NCI-H2107 (cell line): ENCODE results near the gene ORC4.

ENCODE experiments used
- DNase-seq: peaks from one replicate; lab custom pipeline; 2025; lab: John Stamatoyannopoulos, UW

ORC4 gene

DNA sequence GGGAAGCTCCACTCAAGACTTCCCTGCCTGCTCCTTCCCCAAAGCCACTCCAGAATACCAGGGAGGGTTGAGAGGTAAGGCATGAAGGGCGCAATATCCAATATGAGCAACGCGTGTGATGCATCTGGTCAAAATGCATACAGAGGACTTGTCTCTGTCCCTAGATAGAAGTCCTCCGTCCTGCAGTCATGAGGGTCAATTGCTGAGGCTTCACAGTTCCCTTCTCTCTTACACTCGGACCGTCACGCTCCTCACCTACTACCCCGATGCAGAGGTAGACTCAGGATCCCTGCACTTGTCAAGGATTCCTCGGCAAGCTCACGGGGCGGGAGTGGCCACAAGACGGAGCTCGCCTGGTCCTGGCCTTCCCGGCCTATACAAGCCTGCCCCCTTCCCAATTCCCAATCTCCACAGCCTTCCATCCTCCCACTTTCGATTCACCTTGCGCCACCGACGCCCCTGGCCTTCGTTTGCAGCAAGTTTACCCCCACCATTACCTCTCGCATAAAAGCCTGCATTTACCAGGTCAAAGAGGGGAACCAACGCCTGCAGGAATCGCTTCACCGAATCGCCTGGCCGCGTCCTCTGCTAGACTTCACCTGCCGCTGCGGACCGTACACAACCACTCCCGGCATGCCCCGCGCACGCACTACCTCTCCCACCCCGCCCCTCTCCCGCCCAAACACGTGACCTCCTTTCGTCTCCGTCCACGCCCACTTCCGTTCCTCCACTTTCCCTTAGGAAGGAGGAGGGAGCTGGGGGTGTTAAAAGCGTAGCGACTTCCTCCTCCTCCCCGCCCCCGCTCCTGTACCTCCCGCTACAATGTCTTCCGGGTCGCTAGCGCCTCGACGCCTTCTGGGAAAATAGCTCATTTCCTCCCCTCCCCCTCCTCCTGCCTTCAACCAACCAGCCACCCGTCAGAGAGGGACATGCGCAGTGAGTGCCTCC lies at the start of gene ORC4:
ORC4 (minus strand) TSS at position 627 of the 948 bp plus-strand sequence. CDS start 44,779 bp downstream, outside the sequence.
- peak; percentile 86 for DNase-seq

DNA sequence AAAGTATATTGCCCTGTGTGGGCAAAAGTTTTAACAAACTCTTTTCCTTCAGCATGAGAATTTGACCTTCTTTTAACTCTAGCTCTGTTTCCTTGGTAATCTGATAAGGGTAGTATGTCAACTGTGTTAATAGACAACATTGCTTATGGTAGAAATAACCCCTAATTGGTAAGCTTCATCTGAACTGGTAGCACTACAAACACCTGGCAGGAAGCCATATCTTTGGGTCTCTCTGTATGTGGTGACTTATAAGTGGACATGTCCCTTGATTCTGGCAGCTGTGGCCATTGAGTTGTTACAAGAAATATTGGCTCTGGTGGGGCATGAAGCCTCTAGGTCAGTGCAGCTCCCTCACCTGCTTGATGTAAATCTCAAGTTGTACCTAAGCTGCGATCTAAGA lies 47.3 kb upstream of the ORC4 start:
- no peak for DNase-seq

DNA sequence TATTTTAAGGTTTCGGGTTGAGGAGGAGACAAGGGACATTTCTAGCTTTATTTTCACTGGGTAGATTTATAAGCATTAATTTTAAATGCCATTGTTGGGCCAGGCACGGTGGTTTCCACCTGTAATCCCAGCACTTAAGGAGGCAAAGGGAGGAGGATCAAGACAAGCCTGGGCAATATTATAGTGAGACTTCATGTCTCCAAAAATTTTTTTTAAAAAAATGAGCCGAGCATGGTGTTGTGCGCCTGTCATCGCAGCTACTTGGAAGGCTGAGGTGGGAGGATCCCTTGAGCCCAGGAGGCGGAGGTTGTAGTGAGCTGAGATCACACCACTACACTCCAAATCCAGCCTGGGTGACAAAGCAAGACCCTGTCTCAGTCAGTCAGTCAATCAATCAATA lies 45.4 kb upstream of the ORC4 start:
- no peak for DNase-seq

DNA sequence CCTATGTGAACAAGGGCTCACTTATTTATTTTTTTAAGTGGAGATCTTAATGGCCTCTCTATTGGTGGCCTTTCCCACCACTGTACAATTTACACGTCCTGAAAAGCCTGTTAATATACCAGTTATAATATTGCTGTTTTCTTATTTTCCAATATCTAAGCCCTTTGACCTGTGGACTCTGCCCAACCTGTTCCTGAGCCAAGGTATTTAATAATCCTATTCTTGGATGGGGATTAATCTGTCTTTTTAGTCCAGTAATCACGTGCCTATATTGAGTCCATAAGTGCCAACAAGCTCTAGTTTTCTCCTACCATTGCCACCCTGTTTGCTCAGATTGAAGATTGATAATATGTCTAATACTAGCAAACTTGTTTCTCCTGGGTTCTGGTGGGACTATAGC lies 43.1 kb upstream of the ORC4 start:
- no peak for DNase-seq

DNA sequence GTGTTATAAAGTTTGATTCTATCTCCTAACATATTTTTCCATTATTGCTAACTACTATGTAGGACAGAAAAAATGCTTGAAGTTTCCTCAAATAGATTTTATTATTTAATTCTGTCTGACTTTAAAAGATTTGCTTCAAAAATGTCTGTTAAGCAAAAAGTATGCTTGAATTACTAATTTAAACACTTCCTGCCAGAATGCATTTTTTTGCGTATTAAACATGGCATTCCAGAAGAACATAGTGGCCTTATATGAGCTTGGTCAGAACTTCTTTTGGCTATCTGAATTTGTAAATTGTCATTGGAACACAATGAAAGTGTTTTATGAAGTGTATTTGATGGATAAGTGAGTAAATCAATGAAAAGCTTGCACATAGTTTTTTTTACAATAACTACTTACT lies 38.1 kb upstream of the ORC4 start:
- DNase-seq = no peak

DNA sequence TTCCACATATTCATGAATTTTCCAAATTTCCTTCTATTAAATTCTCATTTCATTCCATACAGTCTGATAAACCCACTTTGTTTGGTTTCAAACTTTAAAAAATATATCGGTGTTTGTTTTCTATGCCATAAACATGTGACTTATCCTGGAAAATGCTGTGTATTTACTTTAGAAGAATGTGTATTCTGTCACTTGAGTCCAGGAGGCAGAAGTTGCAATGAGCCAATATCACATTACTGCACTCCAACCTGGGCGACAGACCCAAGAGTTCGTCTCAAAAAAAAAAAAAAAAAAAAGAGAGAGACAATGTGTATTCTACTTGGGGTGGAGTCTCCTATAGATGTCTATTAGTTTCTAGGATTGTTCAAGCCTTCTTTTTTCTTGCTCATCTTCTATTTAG lies 32.1 kb upstream of the ORC4 start:
- DNase-seq = no peak

DNA sequence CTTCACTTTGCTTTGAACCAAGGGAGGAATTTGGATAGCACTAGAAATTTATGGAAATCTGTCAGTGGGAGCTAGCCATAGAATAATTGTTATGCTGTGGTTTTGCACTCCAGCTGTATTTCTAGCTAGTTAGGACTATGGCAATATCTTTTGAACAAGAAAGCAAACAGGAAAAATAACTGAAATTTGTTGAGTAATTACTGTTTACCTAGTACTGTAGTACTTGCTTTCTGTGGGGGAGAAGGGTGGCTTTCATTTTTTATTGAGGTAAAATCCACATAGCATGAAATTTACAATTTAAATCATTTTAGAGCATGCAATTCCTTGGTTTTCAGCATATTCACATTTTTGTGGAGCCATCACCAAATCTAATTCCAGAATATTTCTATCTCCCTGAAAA lies 28.7 kb upstream of the ORC4 start:
- DNase-seq = no peak

DNA sequence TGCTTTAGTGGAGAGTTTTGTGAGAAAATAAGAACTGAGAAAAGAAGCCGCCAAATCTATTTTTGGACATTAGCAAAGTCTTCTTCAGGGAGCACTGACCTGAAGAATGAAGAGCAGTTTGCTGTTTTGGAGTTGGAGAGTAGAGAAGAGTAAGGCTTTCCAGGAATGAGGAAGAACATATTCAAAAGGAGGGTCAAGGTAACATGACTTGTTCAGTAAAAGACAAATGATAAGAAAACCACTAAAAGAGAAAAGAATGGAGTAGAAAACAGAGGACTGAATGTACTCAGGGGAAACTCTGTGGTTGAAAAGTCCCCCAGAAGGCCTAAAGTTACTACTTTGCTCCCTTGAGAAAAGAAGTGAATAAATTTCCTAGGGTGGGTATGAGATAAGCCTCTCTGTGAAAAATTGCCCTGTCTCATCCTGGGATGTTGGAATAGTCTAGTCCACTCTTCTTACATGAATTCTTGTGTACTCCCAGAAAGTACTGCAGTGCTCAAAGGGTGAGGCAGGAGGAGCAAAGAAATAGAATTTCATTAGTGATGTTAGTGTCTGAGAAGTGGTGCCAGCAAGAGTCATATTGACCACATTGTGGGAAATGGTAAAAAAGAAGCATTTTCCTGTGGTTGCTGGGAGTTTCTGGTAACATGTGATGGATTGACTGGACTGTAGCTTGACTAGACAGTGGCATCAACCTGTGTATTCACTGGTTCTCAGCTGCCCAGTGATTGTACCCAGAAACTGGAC lies 28.1 kb upstream of the ORC4 start:
- DNase-seq = no peak

DNA sequence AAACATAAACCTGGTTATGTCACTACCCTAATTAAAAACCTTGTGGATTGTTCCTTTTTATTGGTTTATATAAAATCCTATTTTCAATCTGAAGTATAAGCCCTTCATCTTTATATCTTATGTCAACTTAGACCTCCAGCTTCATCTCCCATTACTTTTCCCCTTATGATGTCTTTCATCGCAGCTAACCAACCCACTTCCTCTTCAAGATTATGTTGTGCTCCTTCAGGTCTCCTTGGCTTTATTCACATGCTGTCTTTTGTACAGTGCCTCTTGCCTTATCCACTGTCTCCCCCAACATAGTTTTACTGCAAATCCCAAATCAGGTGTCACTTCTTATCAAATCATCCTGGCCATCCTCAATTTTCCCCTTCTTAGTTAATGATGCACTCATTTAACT lies 26.3 kb upstream of the ORC4 start:
- no peak for DNase-seq

DNA sequence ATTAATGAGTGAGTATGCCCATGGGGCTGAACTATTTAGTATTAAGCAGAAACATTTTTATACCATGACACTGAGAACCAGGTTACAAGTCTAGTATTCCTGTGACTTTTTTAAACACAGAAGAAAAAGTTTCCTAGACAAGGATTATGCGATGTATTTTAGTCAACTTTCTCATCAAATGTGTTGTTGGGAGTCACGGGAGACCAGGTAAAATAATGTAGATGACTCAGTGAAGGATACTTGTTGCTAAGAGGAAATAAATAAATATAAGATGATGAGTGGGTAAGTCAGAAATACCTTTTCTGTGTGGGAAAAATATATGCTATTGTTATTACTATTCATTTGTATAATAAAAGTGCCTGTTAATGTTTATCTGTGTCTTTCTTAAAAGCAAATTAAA lies 23.8 kb upstream of the ORC4 start:
- DNase-seq = no peak

DNA sequence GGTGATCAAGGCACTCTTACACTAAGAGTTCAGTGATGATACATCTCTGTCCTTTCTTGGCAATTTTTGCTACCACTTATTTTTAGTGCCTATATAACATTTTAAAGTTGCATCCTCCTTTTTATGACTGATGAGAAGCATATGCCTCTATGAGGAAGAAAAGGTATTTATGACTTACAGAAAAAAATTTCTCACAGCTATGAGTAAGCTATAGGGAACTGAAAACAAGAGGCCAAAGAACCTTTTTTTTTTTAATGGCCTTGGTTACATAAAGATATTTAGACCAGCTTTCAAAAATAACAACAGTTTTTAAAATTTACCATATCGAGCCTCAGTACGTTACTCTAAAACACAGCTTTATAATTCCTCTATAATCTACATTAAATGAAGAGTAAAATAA lies 21.7 kb upstream of the ORC4 start:
- no peak for DNase-seq

DNA sequence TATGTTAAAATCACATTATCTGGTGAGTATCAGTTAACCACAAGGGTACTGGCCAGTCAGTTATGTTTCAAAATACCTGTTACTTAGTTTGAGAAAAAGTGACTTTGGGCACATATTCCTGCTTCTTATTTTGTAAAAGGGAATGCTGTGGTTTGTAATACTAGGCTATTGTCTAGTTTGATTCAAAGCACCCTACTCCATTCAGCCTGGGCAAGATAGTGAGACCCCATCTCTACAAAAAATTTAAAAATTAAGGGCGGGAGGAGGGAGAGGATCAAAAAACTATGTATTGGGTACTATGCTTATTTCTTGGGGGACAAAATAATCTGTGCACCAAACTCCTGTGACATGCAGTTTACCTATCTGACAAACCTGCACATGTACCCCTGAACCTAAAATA lies 19.2 kb upstream of the ORC4 start:
- no peak for DNase-seq

DNA sequence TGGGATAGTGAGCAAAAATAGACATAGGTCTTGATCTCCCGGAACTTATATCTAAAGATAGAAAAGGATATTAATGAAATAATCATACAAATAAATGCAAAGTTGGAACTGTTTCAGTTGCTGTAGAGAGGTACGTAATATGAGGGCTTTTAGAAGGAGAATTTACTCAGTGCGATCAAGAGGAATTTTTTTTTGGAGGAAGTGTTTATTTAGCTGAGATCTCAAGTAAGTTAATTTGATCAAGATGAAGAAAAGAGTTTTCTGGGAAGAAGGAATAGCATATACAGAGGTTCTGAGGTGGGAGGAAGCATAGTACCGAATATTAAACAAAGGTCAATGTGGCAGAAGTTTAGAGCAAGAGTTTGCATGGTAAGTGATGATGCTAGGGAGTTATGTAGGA lies 11.7 kb upstream of the ORC4 start:
- no peak for DNase-seq

DNA sequence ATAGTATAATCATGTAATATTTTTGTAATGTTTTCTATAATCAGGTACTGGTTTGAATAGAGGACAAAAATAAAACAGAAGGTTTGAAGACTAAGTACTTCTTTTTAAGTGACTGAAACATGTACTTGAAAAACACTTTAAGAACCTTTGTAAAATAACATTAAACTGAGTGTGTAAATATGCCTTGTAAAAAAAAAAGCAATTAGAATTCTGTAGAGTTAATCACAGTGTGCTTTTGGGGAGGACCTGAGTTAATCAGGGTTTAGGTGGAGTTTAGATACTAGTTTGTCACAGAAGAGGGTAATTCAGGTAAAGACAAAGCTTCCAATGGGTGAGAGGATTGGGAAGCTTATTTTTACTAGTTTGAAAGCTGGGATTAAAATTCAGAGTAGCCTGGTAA lies 10.6 kb upstream of the ORC4 start:
- no peak for DNase-seq

DNA sequence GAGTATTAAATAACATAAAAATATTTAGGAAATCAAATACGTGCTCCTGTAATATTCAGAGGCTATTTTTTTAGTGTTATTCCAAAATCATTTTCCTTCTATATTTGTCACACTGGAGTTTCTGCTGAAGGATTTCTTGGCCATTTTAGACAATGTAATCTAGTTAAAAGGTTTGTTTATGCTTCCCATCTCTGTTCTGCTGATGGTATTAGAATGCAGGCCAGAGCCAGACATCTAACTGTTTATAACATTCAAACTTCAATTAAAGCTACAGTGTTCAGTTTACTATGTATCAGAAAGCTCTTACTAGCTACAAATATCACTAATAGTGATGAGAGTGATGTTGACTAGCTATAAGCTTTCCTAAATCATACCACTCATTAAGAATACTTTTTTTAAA lies 8.2 kb upstream of the ORC4 start:
- no peak for DNase-seq

DNA sequence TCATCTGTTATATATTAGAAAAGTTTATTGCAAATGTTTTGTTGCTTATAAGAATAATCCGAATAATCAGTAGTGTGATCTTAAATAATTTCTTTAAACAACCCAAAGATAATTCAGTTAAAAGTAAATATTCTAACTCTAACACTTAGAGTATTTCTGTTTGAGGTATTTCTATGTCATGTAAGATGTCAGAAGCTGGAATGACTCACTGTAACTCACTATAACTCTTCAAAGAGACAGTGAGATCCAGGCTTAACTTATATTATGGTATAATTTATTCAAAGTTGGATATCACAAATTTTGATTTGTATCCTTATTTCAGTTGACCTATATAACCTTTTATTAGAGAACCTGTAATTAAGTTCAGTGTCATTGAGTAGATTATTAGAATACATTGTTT lies 7.3 kb upstream of the ORC4 start:
- DNase-seq = no peak

DNA sequence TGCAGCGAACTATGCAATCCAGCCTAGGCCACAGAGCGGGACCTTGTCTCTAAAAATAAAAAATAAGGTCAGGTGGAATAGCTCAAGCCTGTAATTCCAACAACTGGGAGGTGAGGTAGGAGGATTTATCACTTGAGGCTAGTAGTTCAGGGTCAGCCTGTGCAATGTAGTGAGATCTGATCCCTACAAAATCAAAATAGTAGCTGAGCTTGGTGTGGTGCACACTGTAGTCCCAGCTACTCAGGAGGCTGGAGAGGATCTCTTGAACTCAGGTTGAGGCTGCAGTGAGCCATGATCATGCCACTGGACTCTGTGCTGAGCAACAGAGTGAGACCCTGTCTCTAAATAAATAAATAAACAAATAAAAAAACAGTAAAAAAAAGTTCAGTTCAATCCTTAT lies 6.0 kb upstream of the ORC4 start:
- DNase-seq = no peak

DNA sequence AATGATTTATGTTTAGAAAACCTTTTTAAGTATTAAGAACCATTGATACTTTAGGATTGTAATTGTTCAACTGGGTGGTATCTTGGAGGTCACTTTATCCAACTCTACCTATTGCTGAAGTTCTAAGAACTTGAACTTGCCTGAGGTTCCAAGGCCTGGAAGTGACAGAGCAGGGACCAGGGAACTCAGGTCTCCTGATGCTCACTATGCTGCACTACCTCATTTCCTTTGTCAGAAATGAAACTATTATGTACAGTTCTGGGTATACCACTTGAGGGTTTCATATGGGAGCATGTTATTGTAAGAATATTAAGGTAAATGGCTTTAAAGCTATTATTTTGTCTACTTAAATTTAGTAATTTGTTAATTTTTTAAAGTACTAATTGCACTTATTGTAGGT lies 3.3 kb upstream of the ORC4 start:
- DNase-seq = no peak

DNA sequence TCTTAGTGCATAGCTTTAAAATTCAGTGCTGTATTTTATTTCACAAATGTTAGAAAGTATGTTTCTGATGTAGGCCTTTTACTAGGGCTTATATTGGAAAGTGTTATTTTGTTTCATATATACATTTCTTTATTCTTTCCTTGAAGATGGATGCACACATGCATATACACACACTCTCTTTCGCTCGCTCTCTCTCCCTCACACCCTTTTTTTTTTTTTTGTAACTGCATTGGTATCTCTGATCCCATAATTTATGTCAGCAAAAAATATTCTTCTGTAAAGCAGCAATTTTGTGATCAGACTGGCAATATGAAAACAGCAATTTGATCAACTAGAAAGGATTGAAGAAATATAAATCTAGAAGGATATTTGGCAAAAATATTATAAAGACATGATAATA lies 2.3 kb upstream of the ORC4 start:
- DNase-seq = no peak

DNA sequence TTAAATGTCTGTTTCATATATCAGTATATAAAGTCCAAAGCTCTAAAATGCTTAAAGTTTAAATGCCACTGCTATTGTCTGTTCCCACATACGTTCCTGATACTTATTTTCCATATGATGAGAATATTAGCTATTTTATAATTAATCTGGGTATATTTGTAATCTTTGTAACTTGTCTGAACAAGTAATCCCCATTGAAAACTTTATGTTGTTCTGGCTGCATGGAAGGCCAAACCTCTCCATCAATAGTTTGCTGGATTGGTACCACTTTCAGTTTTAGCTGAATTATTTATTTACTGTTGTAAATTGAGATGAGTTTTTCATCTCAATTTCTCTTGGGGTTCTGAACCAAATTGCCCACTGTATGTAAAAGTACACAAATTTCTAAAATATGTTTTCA lies 1.8 kb upstream of the ORC4 start:
- DNase-seq = no peak

DNA sequence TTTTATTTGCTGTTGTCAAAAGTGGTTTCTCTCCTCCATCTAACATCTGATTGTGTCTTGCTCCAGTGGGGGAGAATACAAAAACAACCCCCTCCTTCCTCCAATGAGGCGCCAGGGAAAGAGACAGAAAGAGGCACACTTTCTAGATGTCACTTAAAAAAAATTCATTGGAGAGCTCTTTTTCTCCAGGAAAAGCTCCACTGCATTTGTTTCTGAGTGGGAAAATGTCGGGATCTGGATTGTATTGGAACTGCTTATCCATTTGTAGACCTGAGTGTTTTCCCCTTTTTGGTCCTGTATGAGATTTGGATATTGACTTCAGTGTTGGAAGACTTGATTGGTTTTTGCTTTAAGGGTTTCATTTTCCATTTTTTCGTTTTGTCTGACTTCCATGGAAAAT lies 1.3 kb upstream of the ORC4 start:
- no peak for DNase-seq

DNA sequence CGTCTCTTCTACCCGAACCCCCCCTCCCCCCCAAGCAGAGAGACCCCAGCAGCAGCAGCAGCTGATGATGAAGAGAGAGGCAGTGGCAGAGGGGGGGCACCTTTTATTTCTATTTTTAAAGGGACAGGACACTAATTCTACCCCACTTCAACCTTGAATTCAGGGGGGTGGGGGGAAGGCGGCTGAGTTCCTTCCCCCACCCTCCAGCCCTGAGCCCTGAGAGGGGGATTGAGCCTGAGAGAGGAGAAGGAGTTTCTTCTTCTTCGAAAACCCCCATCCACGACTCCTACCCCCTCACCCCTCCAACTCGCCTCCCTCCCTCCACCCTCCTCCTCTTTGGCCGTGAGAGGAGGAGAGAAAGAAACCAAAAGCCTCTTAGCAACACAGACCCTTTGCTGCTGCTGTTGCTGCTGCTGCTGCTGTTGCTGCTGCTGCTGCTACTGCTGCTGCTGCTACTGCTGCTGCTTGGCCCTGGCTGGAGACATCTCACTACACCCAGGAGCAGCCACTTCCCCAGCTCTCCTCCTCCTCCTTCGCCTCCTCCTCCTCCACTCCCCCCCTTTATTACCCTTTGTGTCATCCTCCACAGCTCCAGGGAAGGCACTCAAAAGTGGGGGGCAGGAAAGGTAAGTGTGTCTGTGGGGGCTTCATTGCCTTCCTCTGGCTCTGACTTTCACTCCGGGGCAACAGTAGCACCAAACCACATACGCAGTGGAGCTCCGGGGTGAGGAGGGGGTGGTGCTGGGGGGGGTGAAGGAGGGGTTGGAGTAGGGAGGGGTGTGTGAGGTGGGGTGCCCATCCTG lies 723 bp upstream of the ORC4 start, which contains the start of gene MBD5:
MBD5 (plus strand) TSS at position 33 of the 803 bp plus-strand sequence.
- DNase-seq = no peak

DNA sequence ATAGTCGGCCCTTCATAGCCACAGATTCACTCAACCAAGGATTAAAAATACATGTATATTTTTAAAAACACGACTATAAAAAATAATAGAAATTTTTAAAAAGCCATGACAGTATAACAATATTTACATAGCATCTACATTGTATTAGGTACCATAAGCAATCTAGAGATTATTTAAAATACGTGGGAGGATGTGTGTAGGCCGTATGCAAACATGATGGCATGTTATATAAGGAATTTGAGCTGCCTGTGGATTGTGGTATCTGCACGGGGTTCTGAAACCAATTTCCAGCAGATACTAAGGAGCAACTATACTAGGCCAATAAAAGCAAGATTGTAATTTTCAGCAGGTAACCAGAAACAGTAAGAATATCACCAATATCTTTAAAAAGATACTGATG lies 5.9 kb downstream of the ORC4 start:
- no peak for DNase-seq
